ENCODE results near the gene TBC1D10A. TPM values are rescaled to one million over a fixed set of nuclear protein-coding genes. Genes with fewer than 3 reads are reported as not detected.
"Not testable (repeated sequence)": the region's sequence is repeated elsewhere in the genome, so short reads cannot be mapped to it uniquely, and the experiment has no call there.

The TBC1D10A gene
- total RNA-seq, 1 donor from 2014 or later: 7.9 TPM

DNA sequence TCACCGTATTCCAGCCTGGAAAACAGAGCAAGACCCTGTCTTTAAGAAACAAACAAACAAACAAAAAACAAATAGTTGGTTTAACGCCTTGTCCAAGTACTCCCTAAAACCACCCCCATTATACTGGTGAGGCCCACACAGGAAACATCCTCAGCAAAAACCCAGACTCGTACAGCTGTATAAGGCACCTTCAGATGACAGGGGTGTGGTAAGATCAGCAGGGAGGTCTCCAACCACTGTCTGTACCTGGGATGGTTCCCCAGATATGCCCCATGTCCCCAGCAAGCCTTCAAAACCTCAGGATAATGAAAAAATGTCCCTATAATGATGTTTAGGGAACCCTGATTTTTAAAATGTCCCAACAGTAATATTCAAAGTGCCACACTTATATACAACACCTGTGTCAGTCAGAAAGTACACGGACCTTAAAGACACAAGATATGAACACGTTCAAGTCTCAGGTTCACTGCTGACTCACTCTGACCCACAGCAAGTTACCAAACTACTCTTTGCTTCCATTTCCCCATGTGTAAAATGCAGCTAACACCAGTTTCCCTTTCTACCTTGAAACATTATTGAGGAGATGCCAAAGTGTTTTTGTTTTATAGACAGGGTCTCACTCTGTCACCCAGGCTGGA, 20.6 kb upstream of the TBC1D10A start:
- H3K4me3 Mint-ChIP-seq (ENCODE audit: unreplicated experiment): peak overlapping the region; percentile 37
- no peaks in the 10 kb centered on the region for H3K9me3 Mint-ChIP-seq (ENCODE audit: unreplicated experiment)
- H3K4me1 Mint-ChIP-seq (ENCODE audit: unreplicated experiment): no peaks in the 10 kb centered on the region
- DNase-seq (ENCODE audit: low spot score): no peak
- H3K36me3 Mint-ChIP-seq (ENCODE audit: low read depth, unreplicated experiment): peaks cover 34% of the 10 kb centered on the region
- TF ChIP-seq CTCF (IDR thresholded peaks at IDR 0.05; ENCODE audit: unreplicated experiment): no peak
- H3K27ac Mint-ChIP-seq (ENCODE audit: unreplicated experiment): no peak overlapping the region
- peaks cover 3% of the 10 kb centered on the region for H3K27me3 Mint-ChIP-seq (ENCODE audit: unreplicated experiment)

DNA sequence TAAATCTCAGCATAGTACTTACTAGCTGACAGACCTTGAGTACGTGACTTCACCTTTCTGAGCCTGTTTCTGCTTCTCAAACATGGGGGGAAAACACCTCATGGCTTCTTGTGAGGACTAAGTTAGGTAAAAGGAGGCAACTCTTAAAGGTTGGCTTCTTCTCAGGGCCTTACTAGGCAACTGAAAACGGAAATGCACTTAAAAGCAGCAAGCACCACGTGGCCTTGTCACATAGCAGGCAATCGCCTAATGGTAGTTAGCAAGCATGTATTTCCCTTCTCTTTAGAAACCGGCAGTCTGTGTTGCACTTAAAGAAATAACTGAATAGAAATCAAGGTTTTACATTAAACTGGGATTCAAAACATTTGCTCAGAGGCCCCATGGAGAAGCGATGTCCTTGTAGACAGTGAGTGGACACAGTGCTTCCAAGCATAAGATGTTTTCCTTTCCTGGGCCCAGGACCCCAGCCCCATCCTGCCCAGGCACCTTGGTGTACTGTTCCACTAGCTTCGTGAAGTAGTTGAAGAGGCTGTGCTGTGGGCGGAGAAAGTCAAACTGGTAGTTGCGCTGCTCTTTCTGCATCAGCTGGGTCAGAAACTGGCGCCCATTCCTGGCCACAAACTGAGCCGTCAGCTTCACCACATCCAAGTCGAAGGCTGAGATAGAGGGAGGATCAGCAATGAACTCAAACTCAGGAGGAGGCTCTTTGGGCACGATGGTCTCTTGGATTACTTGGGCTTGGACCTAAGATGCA, 17.9 kb upstream of the TBC1D10A start:
- Mint-ChIP-seq H3K27me3 (ENCODE audit: unreplicated experiment) (peaks cover 3% of the 10 kb centered on the region), H3K4me1 (ENCODE audit: unreplicated experiment) (no peaks in the 10 kb centered on the region), H3K4me3 (ENCODE audit: unreplicated experiment) (peak overlapping the region; percentile 51), H3K9me3 (ENCODE audit: unreplicated experiment) (no peaks in the 10 kb centered on the region), H3K36me3 (ENCODE audit: low read depth, unreplicated experiment) (peaks cover 49% of the 10 kb centered on the region), H3K27ac (ENCODE audit: unreplicated experiment) (no peak overlapping the region)
- no peak for DNase-seq (ENCODE audit: low spot score)
- no peak for TF ChIP-seq CTCF (IDR thresholded peaks at IDR 0.05; ENCODE audit: unreplicated experiment)

DNA sequence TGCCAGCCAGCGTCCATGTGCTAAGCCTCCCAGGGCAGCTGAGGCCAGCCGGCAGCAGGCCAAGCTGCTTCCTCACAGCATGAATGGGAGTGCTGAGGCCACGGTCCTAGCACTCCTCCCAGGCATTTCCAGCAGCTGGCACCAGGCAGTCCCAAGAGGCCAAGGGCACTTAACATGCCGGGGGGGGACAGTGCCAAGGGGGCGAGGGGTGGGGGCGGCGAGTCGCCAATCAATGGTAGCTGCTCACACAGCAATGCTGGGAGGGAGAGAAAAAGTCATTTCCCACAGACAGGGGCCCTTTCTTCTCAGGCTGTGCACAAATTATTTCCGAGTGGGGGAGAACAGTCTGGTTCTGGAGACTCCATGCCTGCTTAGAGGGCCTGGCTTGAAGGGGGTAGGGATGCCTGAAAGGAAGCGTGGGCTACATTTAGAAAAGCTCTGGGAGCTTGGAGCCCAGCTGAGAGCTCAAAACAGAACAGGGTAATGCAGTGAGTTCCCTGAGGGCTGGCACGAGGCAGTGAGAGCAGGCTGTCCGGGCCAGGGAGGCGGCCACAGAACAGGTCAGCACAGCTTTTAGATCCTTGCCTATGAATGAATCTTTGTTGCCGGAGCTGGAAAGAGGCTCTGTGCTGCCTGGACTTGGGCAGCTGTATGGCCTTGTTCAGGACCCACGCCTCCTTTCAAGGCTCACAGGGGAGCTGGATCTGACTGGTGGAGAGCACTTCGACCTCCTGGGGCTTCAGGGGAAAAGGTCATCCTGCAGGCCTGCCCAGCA, 14.4 kb upstream of the TBC1D10A start:
- Mint-ChIP-seq H3K4me3 (ENCODE audit: unreplicated experiment) (no peak overlapping the region), H3K27ac (ENCODE audit: unreplicated experiment) (no peak overlapping the region), H3K36me3 (ENCODE audit: low read depth, unreplicated experiment) (peaks cover 67% of the 10 kb centered on the region), H3K27me3 (ENCODE audit: unreplicated experiment) (no peaks in the 10 kb centered on the region), H3K9me3 (ENCODE audit: unreplicated experiment) (no peaks in the 10 kb centered on the region), H3K4me1 (ENCODE audit: unreplicated experiment) (no peaks in the 10 kb centered on the region)
- no peak for TF ChIP-seq CTCF (IDR thresholded peaks at IDR 0.05; ENCODE audit: unreplicated experiment)
- no peak for DNase-seq (ENCODE audit: low spot score)

GRCh38 chr22:30338802-30339201, 12.1 kb upstream of the TBC1D10A start:
- H3K27ac Mint-ChIP-seq (ENCODE audit: unreplicated experiment): no peak overlapping the region
- TF ChIP-seq CTCF (IDR thresholded peaks at IDR 0.05; ENCODE audit: unreplicated experiment): no peak
- no peaks in the 10 kb centered on the region for H3K9me3 Mint-ChIP-seq (ENCODE audit: unreplicated experiment)
- no peak overlapping the region for H3K4me3 Mint-ChIP-seq (ENCODE audit: unreplicated experiment)
- DNase-seq (ENCODE audit: low spot score): no peak
- no peaks in the 10 kb centered on the region for H3K4me1 Mint-ChIP-seq (ENCODE audit: unreplicated experiment)
- H3K36me3 Mint-ChIP-seq (ENCODE audit: low read depth, unreplicated experiment): peaks cover 72% of the 10 kb centered on the region
- no peaks in the 10 kb centered on the region for H3K27me3 Mint-ChIP-seq (ENCODE audit: unreplicated experiment)

GRCh38 chr22:30338341-30338740, 11.6 kb upstream of the TBC1D10A start:
- H3K27me3 Mint-ChIP-seq (ENCODE audit: unreplicated experiment); H3K4me3 Mint-ChIP-seq (ENCODE audit: unreplicated experiment); H3K4me1 Mint-ChIP-seq (ENCODE audit: unreplicated experiment); DNase-seq (ENCODE audit: low spot score); H3K27ac Mint-ChIP-seq (ENCODE audit: unreplicated experiment); H3K9me3 Mint-ChIP-seq (ENCODE audit: unreplicated experiment): not testable (repeated sequence)
- H3K36me3 Mint-ChIP-seq (ENCODE audit: low read depth, unreplicated experiment): peaks cover 71% of the 10 kb centered on the region

All from endothelial cell (in vitro differentiated cells).